GM13976 (cell line): ENCODE results near the gene NCK1.

Experiments used
- DNase-seq: peaks from one replicate; pipeline ENCODE4 v3.0.0; 2012; ENCODE audit warnings: low spot score
- in situ Hi-C: fragments of 300-500 bp; cut with MboI; formaldehyde crosslinking; loops from one replicate; pipeline ENCODE4 v1.12.0; 2022; ENCODE audit warnings: low sequenced_read_pairs, mixed read lengths, inconsistent platforms; ENCODE audit not compliant: unreplicated experiment
- TF ChIP-seq, protein P1 (sequence below): IDR thresholded peaks from 2 replicates; pipeline ENCODE4 v1.5.1; 2012; ENCODE audit warnings: borderline replicate concordance, mild to moderate bottlenecking; ENCODE audit not compliant: insufficient read depth; ENCODE audit errors: extremely low read depth, missing control alignments, control extremely low read depth

The NCK1 gene

GRCh38 chr3:136990826-136991225 is 128.8 kb downstream of the NCK1 start:
- in situ Hi-C loops = no loop called here
- no peak for DNase-seq

GRCh38 chr3:136992115-136992514 is 130.1 kb downstream of the NCK1 start:
- in situ Hi-C loops = no loop called here
- TF ChIP-seq, protein P1, sequence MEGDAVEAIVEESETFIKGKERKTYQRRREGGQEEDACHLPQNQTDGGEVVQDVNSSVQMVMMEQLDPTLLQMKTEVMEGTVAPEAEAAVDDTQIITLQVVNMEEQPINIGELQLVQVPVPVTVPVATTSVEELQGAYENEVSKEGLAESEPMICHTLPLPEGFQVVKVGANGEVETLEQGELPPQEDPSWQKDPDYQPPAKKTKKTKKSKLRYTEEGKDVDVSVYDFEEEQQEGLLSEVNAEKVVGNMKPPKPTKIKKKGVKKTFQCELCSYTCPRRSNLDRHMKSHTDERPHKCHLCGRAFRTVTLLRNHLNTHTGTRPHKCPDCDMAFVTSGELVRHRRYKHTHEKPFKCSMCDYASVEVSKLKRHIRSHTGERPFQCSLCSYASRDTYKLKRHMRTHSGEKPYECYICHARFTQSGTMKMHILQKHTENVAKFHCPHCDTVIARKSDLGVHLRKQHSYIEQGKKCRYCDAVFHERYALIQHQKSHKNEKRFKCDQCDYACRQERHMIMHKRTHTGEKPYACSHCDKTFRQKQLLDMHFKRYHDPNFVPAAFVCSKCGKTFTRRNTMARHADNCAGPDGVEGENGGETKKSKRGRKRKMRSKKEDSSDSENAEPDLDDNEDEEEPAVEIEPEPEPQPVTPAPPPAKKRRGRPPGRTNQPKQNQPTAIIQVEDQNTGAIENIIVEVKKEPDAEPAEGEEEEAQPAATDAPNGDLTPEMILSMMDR = no peak
- no peak for DNase-seq

More at GRCh38 chr3:136990826-136991225, 128.8 kb downstream of the NCK1 start:
- TF ChIP-seq, protein P1 = no peak

- TF ChIP-seq, protein P1 = no peak
- DNase-seq = no peak
- in situ Hi-C loops = no loop called here
These were observed 132.9 kb downstream of the NCK1 start for GRCh38 chr3:136994772-136995516.

DNA sequence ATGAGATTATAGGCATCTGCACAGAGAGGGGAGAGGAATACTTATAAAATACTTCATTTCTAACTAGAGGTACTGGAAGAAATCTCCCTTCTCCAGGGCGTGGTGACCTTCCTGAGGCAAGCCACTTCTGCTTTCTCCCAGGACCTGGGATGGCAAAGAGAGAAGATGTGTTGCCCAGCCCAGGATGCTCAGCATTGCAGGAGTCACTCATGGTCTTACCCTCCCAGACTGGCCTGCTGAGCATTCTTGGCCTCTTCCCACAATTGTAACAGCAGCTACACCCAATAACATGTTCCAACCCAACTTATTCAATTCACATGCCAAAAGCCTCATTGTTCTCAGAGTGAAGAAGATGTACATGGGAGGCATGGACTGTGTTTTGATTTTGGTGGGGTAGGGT is 133.6 kb downstream of the NCK1 start:
- TF ChIP-seq, protein P1 = no peak
- in situ Hi-C loops = no loop called here
- no peak for DNase-seq
